HUES48 (cell line): ENCODE data around the gene CLSTN2.

Experiments
- H3K27ac ChIP-seq: one replicate; pipeline ENCODE4 v1.7.0; 2013; ENCODE audit warnings: low read depth, low read length, inconsistent platforms
- H3K27me3 ChIP-seq: 2 replicates; pipeline ENCODE4 v1.6.1; 2013; ENCODE audit warnings: mild to moderate bottlenecking, low read length; ENCODE audit not compliant: control insufficient read depth, insufficient read depth
- H3K36me3 ChIP-seq: 2 replicates; pipeline ENCODE4 v1.6.1; 2013; ENCODE audit warnings: low read length; ENCODE audit not compliant: control insufficient read depth, insufficient read depth
- H3K4me1 ChIP-seq: 2 replicates; pipeline ENCODE4 v1.6.1; 2013; ENCODE audit warnings: mild to moderate bottlenecking, low read length; ENCODE audit not compliant: control insufficient read depth, insufficient read depth
- H3K4me3 ChIP-seq: 2 replicates; pipeline ENCODE4 v1.5.1; 2013; ENCODE audit warnings: mild to moderate bottlenecking, low read depth, low read length
- H3K9ac ChIP-seq: 2 replicates; pipeline ENCODE4 v1.6.1; 2013; ENCODE audit warnings: mild to moderate bottlenecking, low read depth, low read length, moderate library complexity
- H3K9me3 ChIP-seq: 2 replicates; pipeline ENCODE4 v1.6.1; 2013; ENCODE audit warnings: low read length; ENCODE audit not compliant: control insufficient read depth, insufficient read depth

CLSTN2 gene

DNA sequence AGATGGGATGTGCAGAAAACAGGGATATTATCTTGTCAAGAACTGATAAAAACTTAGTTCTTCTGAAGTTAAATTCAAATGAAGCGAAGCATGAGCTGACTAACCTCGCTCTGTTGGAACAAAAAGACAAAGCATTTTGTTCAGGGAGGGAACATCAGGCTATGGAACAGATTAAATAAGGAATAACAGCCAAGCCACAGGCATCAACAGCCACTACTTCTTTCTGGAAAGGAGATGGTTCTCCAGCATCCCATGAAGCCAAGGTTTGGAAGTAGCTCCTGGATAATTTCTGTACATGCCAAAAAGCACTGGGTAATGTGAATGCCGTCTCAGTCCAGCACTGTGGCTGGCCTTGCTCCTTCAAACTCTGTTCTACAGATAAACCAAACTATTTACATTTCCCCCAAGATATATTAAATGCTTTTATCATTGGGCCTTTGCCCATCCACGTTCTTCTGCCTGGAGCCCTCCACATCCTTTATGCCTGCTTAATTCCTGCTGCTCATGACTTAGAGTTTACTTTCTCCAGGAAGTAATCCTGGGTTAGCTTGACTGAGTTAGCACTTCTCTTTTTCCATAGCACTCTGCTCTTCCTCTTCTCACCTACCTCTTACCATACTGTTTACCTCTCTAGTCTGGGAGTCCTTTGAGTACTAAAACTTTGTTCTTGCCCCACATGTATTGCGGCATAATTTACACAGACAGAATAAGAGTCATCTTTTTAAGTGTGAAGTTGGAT, 232.0 kb downstream of the CLSTN2 start:
- H3K4me1 ChIP-seq: no peaks in the 10 kb centered on the region
- H3K27ac ChIP-seq: no peak overlapping the region
- H3K4me3 ChIP-seq: no peak overlapping the region
- H3K9ac ChIP-seq: no peak overlapping the region
- no peaks in the 10 kb centered on the region for H3K36me3 ChIP-seq
- no peaks in the 10 kb centered on the region for H3K27me3 ChIP-seq
- H3K9me3 ChIP-seq: peaks cover 3% of the 10 kb centered on the region; the same call in 1 of the 2 replicates

DNA sequence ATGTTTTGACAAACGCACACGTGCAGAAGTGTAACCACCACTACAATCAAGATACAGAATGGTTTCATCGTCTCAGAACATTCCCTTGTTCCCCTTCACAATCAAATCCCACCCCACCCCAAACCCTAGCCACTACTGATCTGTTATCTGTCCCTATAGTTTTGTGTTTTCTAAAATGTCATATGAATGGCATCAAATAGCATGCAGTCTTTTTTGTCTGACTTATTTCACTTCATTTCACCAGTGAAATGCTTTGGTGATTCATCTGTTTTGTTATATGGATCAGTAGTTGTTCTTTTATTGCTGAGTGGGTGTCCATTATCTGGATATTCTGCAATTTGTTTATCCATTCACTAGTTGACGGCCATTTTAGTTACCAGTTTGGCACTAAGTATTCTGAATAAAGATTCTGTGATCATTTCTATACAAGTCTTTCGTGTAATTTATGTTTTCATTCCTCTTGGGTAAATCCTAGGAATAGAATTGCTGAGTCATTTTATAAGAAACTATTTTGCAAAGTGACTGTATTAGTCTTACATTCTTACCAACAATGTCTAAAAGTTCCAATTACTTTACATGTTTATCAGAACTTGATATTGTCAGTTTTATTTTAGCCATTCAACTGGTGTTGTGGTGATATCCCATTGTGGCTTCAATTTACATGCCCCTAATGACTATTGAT, 232.8 kb downstream of the CLSTN2 start:
- H3K27ac ChIP-seq: no peak overlapping the region

DNA sequence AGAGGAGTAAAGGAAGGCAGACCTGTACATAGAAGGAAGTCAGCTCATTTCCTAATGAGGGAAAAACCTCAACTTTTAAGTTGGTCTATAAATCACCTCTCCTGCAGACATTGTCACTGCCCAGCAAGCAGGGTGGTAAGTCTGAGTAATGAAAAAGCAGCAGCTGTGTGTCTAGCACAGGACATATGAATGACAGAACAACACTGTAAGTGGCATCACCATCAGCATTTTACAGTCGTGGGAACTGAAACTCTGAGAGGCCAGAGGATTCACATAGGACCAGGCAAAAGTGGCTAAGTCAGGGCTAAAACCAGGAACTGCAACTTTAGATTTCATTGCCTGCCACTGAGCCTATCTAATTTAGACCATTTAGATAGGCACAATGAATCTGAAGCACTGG, 235.6 kb downstream of the CLSTN2 start:
- no peak overlapping the region for H3K9ac ChIP-seq
- peaks cover 3% of the 10 kb centered on the region; the same call in 1 of the 2 replicates for H3K9me3 ChIP-seq
- H3K4me3 ChIP-seq: no peak overlapping the region
- H3K36me3 ChIP-seq: no peaks in the 10 kb centered on the region
- no peak overlapping the region for H3K27ac ChIP-seq
- H3K27me3 ChIP-seq: no peaks in the 10 kb centered on the region
- no peaks in the 10 kb centered on the region for H3K4me1 ChIP-seq

More for the DNA sequence above, 232.8 kb downstream of the CLSTN2 start:
- no peaks in the 10 kb centered on the region for H3K27me3 ChIP-seq
- H3K9me3 ChIP-seq: peaks cover 3% of the 10 kb centered on the region; the same call in 1 of the 2 replicates
- H3K4me3 ChIP-seq: no peak overlapping the region
- H3K4me1 ChIP-seq: no peaks in the 10 kb centered on the region
- H3K36me3 ChIP-seq: no peaks in the 10 kb centered on the region
- no peak overlapping the region for H3K9ac ChIP-seq

DNA sequence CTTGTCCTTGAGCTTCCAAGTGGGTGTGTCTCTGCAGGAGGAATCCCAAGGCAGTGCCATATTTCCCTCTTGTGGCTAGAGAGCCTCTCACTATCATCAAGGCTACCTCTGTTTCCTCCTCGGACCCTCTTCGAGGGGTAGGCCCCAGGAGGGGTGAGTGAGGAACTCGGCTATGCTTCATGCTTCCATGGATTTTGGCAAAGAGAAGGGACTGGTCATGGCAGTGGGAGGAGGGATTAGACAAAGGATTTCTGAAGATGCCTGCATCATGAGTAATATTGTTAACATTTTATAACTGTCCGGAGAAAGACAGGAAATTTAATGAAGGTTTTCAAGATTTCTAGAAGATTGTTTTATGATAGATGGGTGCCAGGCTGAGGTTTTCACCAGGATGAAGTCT, 241.5 kb downstream of the CLSTN2 start:
- Histone ChIP-seq H3K4me3 (no peak overlapping the region), H3K4me1 (no peaks in the 10 kb centered on the region), H3K27me3 (no peaks in the 10 kb centered on the region), H3K9me3 (no peaks in the 10 kb centered on the region), H3K36me3 (no peaks in the 10 kb centered on the region), H3K27ac (no peak overlapping the region), H3K9ac (no peak overlapping the region)

DNA sequence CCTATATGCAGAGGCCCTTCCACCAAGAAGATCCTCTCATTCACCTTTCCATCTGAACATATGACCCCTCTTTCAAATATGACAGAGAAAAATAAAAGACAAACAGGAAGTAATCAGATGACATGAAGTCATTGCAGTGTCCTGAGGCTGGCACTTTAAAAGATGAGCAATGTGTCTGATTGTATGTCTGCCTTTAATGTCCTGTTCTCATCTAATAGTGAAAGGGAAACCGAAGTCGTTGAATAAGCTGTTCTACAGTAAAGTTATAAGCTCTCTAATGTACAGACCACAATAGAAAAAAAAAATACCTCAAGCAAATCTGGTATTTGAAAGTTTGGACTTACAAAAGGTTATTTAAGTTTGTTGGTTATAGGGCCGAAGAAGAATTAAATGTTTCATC, 243.0 kb downstream of the CLSTN2 start:
- Histone ChIP-seq H3K4me3 (no peak overlapping the region), H3K36me3 (no peaks in the 10 kb centered on the region), H3K27me3 (no peaks in the 10 kb centered on the region), H3K4me1 (no peaks in the 10 kb centered on the region), H3K9ac (no peak overlapping the region), H3K27ac (no peak overlapping the region), H3K9me3 (no peaks in the 10 kb centered on the region)

DNA sequence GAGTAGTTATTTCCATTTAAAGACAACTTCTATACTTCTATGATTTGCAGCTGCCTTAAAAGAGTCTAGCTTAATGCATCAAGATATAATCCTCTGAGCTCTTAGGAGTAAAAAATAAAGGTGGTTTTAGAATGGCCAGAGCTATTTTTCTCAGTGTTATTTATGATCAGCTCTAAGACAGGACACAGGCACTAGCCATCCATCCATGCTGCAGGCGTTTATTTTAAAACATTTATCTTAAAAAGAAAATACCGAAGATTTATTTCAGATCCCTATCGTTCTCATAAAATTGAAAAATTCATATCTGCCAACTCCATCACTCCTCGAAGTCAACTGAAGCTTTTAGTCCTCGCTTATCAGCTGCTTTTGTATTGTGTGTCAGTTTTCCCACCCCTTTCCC, 243.5 kb downstream of the CLSTN2 start:
- Histone ChIP-seq H3K9ac (no peak overlapping the region), H3K9me3 (no peaks in the 10 kb centered on the region), H3K27me3 (no peaks in the 10 kb centered on the region), H3K4me3 (no peak overlapping the region), H3K27ac (no peak overlapping the region), H3K36me3 (no peaks in the 10 kb centered on the region), H3K4me1 (no peaks in the 10 kb centered on the region)

DNA sequence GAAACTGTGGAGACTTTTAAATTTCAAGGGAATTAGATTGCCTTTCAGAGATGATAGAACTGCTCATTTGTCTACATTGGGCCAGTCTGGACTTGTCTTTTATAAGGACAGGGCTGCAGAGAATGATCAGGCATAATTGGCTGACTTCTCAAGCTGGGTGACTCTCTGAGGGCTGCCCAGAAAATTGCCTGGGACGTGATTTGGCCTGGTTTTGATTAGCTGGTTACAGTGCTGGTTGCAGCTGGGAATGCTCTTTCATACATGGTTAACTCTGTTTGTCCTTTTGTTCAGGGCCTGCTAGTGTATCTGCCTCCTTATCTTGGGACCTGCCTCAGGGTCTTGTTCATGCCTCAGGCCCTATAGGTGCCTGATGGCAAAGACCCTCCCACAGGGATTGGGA, 245.6 kb downstream of the CLSTN2 start:
- Histone ChIP-seq H3K4me3 (no peak overlapping the region), H3K27ac (no peak overlapping the region), H3K9ac (no peak overlapping the region), H3K27me3 (no peaks in the 10 kb centered on the region), H3K9me3 (no peaks in the 10 kb centered on the region), H3K4me1 (no peaks in the 10 kb centered on the region), H3K36me3 (no peaks in the 10 kb centered on the region)

DNA sequence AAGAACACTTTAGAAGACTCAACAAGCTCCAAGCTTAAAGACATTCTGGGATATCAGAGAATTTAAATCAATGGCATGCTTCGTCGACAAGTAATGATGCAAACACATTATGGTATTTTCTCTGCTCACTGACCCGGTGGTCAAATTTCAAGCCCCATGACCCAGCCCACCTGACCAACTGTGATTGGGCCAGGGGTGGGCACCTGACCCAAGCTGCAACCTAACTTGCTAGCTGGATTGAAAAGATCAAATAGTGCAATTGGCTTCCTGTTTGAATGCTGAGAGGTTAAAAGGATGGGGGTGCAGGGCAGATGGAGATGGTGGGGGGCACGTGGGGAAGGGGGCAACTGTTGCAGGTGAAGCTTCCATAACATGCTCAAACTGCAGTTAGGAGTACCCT, 250.4 kb downstream of the CLSTN2 start:
- Histone ChIP-seq H3K27me3 (no peaks in the 10 kb centered on the region), H3K9me3 (no peaks in the 10 kb centered on the region), H3K9ac (no peak overlapping the region), H3K36me3 (no peaks in the 10 kb centered on the region), H3K4me1 (no peaks in the 10 kb centered on the region), H3K4me3 (no peak overlapping the region), H3K27ac (no peak overlapping the region)

DNA sequence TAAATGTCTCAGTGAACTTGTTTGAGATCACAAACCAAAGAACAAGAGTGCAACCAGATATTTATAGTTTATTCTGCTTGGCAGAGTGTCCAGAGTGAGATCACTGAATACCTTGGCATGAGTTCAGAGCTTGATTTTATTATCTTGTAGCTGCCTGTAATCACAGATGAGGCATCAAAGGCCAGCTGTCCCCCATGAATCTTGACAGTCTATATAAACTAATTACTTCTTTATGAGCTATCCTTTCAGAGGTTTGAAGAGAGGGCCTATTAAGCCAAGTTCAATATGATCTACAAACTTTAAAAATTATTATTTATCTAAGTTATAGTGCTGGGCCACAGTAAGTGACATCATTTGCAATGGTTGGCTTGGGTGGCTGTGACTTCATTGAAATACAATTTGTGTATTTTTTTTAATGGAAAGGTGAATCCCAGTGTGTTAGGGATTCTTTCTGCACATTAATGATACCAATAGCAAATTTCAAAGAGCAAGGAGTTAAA, 251.5 kb downstream of the CLSTN2 start:
- no peak overlapping the region for H3K4me3 ChIP-seq
- no peak overlapping the region for H3K9ac ChIP-seq
- no peaks in the 10 kb centered on the region for H3K27me3 ChIP-seq
- no peaks in the 10 kb centered on the region for H3K4me1 ChIP-seq
- H3K9me3 ChIP-seq: no peaks in the 10 kb centered on the region
- H3K27ac ChIP-seq: no peak overlapping the region
- H3K36me3 ChIP-seq: no peaks in the 10 kb centered on the region

DNA sequence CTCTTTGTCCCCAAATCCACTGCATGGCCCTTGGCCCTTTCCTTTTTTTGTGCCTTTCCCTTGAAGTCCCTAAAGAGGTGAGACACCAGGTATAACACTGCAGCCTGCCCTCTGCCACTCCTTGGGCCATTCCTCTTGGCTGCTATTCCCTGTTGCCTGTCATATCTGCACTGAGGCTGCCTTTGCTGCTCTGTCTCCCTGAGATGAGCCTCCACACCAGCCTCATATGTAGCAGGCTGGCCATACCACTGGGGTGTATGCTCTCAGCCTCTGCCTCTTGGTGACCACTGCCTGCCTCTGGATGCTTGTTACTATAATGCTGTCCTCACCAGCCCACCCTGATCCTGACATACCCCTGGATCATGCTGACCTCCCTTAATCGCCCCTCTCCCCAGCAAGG, 252.0 kb downstream of the CLSTN2 start:
- no peaks in the 10 kb centered on the region for H3K4me1 ChIP-seq
- H3K9me3 ChIP-seq: no peaks in the 10 kb centered on the region
- no peak overlapping the region for H3K4me3 ChIP-seq
- H3K27ac ChIP-seq: no peak overlapping the region
- H3K36me3 ChIP-seq: no peaks in the 10 kb centered on the region
- H3K9ac ChIP-seq: no peak overlapping the region
- H3K27me3 ChIP-seq: no peaks in the 10 kb centered on the region

DNA sequence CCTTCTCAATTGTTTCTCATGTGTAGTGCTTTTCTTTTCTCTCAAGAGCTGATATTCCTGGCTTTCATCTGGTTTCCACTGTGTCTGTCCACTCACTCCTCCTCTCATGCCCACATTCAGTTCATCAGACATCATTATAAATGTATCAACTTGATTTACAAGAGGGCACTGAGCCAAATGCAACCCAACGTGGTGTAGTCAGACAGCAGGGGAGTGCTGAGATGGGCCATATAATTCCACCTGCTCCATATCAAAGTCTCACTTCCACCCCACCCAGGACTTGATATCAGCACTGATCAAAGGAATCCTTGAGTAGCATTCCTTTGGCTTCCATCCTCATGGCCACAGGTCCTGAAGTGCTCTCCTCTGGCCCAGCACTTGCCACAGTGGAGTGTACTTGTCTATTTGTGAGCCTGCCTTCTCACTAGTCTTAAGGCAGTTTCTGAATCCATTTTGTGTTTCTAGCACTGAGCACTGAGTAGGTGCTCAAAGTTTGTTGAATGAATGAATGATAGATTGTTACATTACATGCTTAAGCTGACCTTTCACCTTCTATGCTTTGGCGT, 252.8 kb downstream of the CLSTN2 start:
- Histone ChIP-seq H3K36me3 (no peaks in the 10 kb centered on the region), H3K27ac (no peak overlapping the region), H3K9me3 (no peaks in the 10 kb centered on the region), H3K27me3 (no peaks in the 10 kb centered on the region), H3K4me1 (no peaks in the 10 kb centered on the region), H3K4me3 (no peak overlapping the region), H3K9ac (no peak overlapping the region)
